GM10248 (cell line): ENCODE data around the gene SHH.
"Not testable (repeated sequence)": the region's sequence is repeated elsewhere in the genome, so short reads cannot be mapped to it uniquely, and the experiment has no call there.

Experiments used
- CTCF ChIA-PET: fragments of 300-600 bp; sonication (Branson Sonifier 250); formaldehyde crosslinking; extraction: SDS; loops from one replicate; lab custom pipeline; 2021; ENCODE audit warnings: antibody characterized with exemption; lab: Yijun Ruan, JAX
- POLR2A ChIA-PET: fragments of 350-650 bp; sonication (Branson Sonifier 250); formaldehyde crosslinking; extraction: SDS; loops from one replicate; lab custom pipeline; 2020; ENCODE audit warnings: antibody characterized with exemption; lab: Yijun Ruan, JAX
- DNase-seq: peaks from one replicate; pipeline ENCODE4 v3.0.0; 2012; ENCODE audit errors: extremely low spot score
- TF ChIP-seq, protein P1 (sequence below): IDR thresholded peaks from 2 replicates; pipeline ENCODE4 v1.5.1; 2012; ENCODE audit warnings: mild to moderate bottlenecking, low read depth; ENCODE audit errors: extremely low read depth, missing control alignments, control extremely low read depth

Gene SHH

DNA sequence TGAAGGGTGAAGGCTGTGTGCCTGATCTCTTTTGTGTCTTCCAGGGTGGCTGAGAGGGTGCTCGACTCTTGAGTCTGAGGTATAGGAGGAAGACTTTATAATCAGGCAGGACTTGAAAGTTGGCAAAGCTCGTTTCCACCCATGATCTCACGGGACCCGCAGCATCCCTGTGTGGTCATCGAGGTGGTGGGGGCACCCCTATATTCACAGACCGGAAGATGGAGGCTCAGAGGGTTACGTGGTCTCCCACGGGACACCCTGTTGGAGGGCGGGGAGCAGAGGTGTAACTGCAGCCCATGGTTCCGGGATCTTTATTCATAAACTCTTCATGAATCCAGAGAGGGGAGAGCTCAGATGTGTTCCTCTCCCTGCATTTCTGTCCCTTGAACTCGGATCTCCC is 9.6 kb upstream of the SHH start:
- POLR2A ChIA-PET, result no interaction called here
- CTCF ChIA-PET, result no interaction called here
- no peak for DNase-seq
- TF ChIP-seq, protein P1, sequence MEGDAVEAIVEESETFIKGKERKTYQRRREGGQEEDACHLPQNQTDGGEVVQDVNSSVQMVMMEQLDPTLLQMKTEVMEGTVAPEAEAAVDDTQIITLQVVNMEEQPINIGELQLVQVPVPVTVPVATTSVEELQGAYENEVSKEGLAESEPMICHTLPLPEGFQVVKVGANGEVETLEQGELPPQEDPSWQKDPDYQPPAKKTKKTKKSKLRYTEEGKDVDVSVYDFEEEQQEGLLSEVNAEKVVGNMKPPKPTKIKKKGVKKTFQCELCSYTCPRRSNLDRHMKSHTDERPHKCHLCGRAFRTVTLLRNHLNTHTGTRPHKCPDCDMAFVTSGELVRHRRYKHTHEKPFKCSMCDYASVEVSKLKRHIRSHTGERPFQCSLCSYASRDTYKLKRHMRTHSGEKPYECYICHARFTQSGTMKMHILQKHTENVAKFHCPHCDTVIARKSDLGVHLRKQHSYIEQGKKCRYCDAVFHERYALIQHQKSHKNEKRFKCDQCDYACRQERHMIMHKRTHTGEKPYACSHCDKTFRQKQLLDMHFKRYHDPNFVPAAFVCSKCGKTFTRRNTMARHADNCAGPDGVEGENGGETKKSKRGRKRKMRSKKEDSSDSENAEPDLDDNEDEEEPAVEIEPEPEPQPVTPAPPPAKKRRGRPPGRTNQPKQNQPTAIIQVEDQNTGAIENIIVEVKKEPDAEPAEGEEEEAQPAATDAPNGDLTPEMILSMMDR, result no peak

DNA sequence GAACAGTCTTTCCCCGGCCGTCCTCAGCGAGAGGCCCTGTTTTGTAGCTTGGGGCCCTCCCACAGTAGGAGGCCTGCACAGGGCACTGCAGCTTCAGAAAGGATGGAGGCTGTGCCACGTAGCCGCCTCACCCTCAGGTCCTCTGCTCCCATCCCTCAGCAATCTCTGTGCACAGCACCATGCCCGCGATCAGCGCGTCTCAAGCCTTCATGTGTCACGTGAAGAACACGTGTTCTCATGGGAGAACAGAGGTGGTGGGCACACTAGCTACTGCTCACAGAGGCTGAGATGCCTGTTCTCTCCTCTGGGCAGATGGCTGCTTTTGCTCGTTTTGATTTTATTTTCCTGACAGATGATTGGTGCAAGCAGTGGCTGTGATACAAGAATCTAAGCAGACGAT is 8.5 kb upstream of the SHH start:
- ChIA-PET CTCF (no interaction called here), POLR2A (no interaction called here)
- no peak for DNase-seq
- TF ChIP-seq, protein P1, result no peak

DNA sequence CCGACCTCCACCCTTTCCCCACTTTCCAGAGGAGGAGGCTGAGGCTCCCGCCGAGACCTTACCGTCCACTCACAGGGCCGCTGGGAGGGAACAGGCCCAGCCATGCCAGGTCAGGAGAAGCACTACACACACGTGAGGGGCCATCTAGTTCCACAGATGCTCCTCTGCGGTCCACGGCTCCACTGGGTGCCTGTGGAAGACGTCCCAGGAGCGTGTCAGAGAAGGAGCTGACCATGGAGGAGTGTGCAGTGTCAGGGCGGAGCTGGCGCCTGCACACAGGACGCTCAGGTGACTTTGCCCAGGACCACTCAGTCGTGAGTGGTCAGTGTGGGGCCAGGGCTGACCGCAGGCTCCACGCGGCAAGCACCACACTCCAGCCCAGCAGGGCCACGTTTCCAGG is 8.0 kb upstream of the SHH start:
- TF ChIP-seq, protein P1, result no peak
- ChIA-PET CTCF (no interaction called here), POLR2A (no interaction called here)
- DNase-seq, result no peak

DNA sequence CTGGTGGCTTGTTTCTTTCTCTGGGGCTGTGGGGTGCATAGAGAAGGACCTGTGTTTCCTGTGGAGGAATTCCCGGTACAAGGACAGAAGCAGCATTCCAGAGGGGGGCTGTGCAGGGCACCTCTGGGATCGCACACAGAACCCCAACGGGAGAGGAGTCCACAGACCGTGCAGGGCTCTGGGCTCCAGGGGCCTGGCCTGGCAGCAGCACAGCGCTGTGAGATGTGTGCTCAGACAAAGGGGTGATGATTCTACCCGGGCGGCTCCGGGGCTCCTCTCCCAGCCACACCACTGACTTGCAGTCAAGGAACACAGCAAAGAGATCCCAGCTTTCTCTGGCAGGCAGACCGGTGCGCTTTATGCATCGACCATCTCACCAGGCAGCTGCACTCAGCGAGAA is 6.9 kb upstream of the SHH start:
- POLR2A ChIA-PET, result no interaction called here
- no peak for DNase-seq
- TF ChIP-seq, protein P1, result no peak
- CTCF ChIA-PET, result no interaction called here

DNA sequence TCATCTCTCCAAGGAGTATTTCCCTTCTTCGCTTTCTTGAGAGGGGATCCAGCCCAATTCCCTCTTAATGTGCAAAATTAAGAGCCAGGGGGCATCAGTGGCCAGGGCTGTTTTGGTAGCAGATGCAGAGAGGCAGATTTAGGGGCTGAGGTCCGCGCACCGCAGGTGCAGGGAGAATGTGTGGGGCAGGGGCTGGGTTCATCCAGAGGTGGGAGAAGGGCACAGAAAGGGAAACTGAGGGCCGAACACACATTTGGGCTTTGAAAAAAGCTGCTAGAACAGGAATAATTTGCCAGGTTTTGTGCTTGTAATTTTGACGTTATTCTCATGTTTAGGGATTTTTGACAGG is 6.5 kb upstream of the SHH start:
- ChIA-PET POLR2A (no interaction called here), CTCF (no interaction called here)
- TF ChIP-seq, protein P1, result no peak
- DNase-seq, result no peak

DNA sequence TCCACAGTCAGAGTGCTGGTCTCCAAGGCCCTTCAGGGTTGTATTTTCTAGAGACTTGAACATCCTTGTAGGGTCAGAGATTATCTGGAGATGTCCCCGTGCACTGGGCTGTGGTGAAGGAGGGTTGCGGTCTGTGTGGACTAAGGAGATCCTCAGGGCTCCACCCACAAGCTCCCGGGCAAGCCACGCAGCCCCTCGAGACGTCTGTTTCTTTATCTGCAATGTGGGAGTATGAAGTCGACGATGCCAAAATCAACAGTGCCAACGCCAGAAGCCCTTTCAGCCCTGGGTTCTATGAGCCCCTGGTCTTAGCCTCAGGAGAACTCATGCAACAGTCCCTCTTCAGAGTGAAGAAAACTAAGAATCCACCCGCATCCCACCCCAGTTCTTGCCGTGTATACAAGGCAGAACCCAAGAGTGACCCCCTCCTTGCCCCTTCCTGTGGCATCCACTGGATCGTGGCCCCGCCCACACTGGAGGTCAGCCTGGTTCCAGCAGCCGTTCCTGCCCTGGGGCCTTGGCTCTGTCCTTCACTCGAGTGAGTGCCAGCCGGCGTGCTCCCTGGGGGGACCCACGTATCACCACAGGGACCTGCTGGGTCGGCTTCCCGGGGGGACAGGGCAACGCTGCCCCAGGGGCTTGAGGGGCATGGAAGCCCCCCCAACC is 6.0 kb upstream of the SHH start:
- ChIA-PET POLR2A (no interaction called here), CTCF (interaction anchor here (1.2 kb wide), 1 partner anchor 45 kb away, joined by 3 read pairs; no protein-coding TSS in a partner anchor)

DNA sequence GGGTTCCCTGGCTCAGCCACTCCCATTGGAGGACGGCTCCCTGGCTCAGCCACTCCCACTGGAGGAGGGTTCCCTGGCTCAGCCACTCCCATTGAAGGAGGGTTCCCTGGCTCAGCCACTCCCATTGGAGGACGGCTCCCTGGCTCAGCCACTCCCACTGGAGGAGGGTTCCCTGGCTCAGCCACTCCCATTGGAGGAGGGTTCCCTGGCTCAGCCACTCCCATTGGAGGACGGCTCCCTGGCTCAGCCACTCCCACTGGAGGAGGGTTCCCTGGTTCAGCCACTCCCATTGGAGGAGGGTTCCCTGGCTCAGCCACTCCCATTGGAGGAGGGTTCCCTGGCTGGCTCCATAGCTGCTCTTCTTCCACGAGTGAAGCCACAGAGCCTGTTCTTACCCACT is 5.3 kb upstream of the SHH start:
- POLR2A ChIA-PET, DNase-seq: not testable (repeated sequence)
- CTCF ChIA-PET, result interaction anchor here (1.2 to 2.1 kb wide), 3 partner anchors 11 to 658 kb away, joined by 3 to 5 read pairs (median 4); no protein-coding TSS in a partner anchor

More for the DNA sequence above, 6.0 kb upstream of the SHH start:
- no peak for DNase-seq
- TF ChIP-seq, protein P1, result no peak
